Myocyte (in vitro differentiated cells): ENCODE results near the gene RELL2. TPM values are rescaled to one million over a fixed set of nuclear protein-coding genes. Genes with fewer than 3 reads are reported as not detected.
A peak's percentile ranks its signal among the peaks of the same experiment; 100 is the strongest.
"Not testable (repeated sequence)": the region's sequence is repeated elsewhere in the genome, so short reads cannot be mapped to it uniquely, and the experiment has no call there.

Experiments
- DNase-seq: peaks from one replicate; pipeline ENCODE4 v3.0.0-alpha.2; 2012; ENCODE audit warnings: low read depth
- polyA plus RNA-seq: library from polyadenylated mRNA; unstranded; fragments of >200 nt; gene quantifications from one replicate; pipeline ENCODE4 v1.2.1, GENCODE V29; 2012; ENCODE audit warnings: missing spikeins
- total RNA-seq: library from RNA; depleted of rRNA; stranded (reverse); fragments of >200 nt; gene quantifications from 2 replicates; pipeline ENCODE4 v1.2.3, GENCODE V29; 2014

Gene RELL2
- 2.2 and 3.3 TPM in 2 replicates for total RNA-seq
- 3.9 TPM for polyA plus RNA-seq

GRCh38 chr5:141636413-141637122 lies at the start of gene RELL2, which contains the start of gene HDAC3:
RELL2 (plus strand) TSS chr5:141636997; CDS start chr5:141638226, 1,229 bp downstream.
HDAC3 (minus strand) TSS chr5:141636849; CDS start chr5:141636790, 59 bp downstream.
- DNase-seq = peak; percentile 92

GRCh38 chr5:141590127-141590526 lies 46.7 kb upstream of the RELL2 start:
- DNase-seq = no peak

- DNase-seq = no peak
Observed at GRCh38 chr5:141596867-141597266, 39.9 kb upstream of the RELL2 start.

- no peak for DNase-seq
Observed at GRCh38 chr5:141597394-141597793, 39.4 kb upstream of the RELL2 start.

GRCh38 chr5:141597814-141598213 lies 39.0 kb upstream of the RELL2 start:
- DNase-seq = no peak

GRCh38 chr5:141598391-141599345 lies 38.1 kb upstream of the RELL2 start:
- DNase-seq = peak; percentile 59

- DNase-seq = no peak
Observed at GRCh38 chr5:141602606-141603005, 34.2 kb upstream of the RELL2 start.

GRCh38 chr5:141603923-141604717 lies 32.7 kb upstream of the RELL2 start:
- DNase-seq = peak; percentile 90

GRCh38 chr5:141605523-141606277 lies 31.1 kb upstream of the RELL2 start:
- no peak for DNase-seq

- DNase-seq = no peak
Observed at GRCh38 chr5:141608046-141608445, 28.8 kb upstream of the RELL2 start.

GRCh38 chr5:141608557-141608956 lies 28.2 kb upstream of the RELL2 start:
- DNase-seq = no peak

- DNase-seq = no peak
Observed at GRCh38 chr5:141609044-141609443, 27.8 kb upstream of the RELL2 start.

- DNase-seq = not testable (repeated sequence)
Observed at GRCh38 chr5:141609921-141610320, 26.9 kb upstream of the RELL2 start.

GRCh38 chr5:141611289-141611688 lies 25.5 kb upstream of the RELL2 start:
- no peak for DNase-seq

GRCh38 chr5:141613344-141613743 lies 23.5 kb upstream of the RELL2 start:
- DNase-seq = no peak

- DNase-seq = no peak
Observed at GRCh38 chr5:141615991-141616720, 20.6 kb upstream of the RELL2 start.

GRCh38 chr5:141617128-141617527 lies 19.7 kb upstream of the RELL2 start:
- DNase-seq = peak; percentile 31

GRCh38 chr5:141617682-141618029 lies 19.1 kb upstream of the RELL2 start:
- no peak for DNase-seq

GRCh38 chr5:141618030-141618803 lies 18.6 kb upstream of the RELL2 start:
- peak; percentile 28 for DNase-seq
